ENCODE data around the gene BEX4. TPM values are rescaled to one million over a fixed set of nuclear protein-coding genes. Genes with fewer than 3 reads are reported as not detected.
A peak's percentile ranks its signal among the peaks of the same experiment; 100 is the strongest.

The BEX4 gene
- total RNA-seq, 1 experiment from 2014 or later = not detected

DNA sequence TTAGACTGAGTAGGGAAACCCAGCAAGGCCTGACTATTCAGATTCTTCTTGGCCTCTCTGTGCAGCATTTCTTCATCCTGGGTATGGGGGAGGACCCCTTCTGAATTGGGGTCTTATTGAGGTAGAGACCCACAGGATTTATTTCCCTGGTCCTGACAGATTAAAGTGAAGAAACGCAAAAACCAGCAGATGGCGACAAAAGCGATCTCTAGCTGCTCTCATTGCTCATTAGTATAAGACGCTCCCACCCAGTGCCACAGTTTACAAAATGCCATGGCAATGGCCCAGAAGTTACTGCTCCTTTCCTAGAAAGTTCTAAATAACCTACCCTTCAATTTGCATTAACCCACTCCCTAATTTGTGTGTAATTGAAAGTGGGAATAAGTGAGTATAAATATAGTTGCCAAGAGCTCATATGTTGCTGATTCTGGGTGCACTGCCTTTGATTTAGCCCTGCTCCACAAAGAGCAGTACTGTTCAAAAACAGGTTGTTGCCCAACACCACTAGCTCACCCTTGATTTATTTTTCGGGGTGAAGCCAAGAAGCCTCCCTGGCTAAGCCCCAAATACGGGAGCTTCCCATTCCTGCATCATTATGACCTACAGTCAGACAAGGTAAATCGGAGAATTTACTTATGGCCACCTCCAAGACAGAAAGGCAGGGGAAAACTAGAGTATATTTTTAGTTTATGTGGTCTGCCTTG, 3.7 kb upstream of the BEX4 start:
- intact Hi-C loops (cut with micrococcal nuclease) = loop anchor here (1.0 to 2.0 kb wide), 3 partner anchors 38 to 253 kb away; no protein-coding TSS in a partner anchor
- POLR2A ChIA-PET = interaction anchor here (1.2 kb wide), 1 partner anchor 253 kb away, joined by 3 read pairs; no protein-coding TSS in a partner anchor

DNA sequence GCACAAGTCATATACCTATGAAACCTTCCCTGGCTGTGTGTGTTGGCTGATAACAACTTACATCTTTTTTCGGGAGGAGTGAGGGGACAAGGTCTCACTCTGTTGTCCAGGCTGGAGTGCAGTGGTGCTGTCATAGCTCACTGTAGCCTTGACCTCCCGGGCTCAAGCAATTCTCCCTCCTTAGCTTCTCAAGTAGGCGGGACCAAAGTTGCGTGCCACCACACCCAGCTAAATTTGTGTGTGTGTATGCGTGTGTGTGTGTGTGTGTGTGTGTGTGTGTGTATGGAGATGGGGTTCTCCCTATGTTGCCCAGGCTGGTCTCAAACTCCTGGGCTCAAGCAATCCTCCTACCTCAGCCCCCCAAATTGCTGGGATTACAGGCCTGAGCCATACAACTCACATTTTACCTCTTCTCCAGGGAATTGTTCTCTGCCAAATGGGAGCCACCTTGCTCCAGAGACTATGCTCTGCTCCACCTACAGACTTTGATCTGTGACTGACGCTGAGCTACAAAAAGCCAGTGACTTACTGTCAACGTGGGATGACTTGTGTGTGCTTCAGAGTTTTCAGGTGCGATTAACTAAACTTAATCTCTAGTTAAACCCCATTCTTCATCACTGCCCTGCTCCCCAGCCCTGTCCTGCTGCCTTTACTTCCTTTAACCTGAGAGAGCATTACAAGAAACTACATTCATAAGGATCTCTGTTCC, 2.0 kb upstream of the BEX4 start:
- no peaks in the 10 kb centered on the region for H3K36me3 Mint-ChIP-seq (ENCODE audit: insufficient read depth, unreplicated experiment)
- peaks cover 38% of the 10 kb centered on the region for H3K27me3 Mint-ChIP-seq (ENCODE audit: insufficient read depth, unreplicated experiment)
- no peak overlapping the region for H3K27ac Mint-ChIP-seq (ENCODE audit: low read depth, unreplicated experiment)
- H3K4me1 Mint-ChIP-seq (ENCODE audit: insufficient read depth, unreplicated experiment) = no peaks in the 10 kb centered on the region
- intact Hi-C loops (cut with micrococcal nuclease) = no loop called here
- H3K4me3 Mint-ChIP-seq (ENCODE audit: unreplicated experiment) = no peak overlapping the region
- no peak for DNase-seq (ENCODE audit: unreplicated experiment)
- H3K9me3 Mint-ChIP-seq (ENCODE audit: unreplicated experiment) = no peaks in the 10 kb centered on the region
- BruUV-seq (replicated peaks) = no TSS peak
- TF ChIP-seq, protein P1, sequence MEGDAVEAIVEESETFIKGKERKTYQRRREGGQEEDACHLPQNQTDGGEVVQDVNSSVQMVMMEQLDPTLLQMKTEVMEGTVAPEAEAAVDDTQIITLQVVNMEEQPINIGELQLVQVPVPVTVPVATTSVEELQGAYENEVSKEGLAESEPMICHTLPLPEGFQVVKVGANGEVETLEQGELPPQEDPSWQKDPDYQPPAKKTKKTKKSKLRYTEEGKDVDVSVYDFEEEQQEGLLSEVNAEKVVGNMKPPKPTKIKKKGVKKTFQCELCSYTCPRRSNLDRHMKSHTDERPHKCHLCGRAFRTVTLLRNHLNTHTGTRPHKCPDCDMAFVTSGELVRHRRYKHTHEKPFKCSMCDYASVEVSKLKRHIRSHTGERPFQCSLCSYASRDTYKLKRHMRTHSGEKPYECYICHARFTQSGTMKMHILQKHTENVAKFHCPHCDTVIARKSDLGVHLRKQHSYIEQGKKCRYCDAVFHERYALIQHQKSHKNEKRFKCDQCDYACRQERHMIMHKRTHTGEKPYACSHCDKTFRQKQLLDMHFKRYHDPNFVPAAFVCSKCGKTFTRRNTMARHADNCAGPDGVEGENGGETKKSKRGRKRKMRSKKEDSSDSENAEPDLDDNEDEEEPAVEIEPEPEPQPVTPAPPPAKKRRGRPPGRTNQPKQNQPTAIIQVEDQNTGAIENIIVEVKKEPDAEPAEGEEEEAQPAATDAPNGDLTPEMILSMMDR (IDR thresholded peaks at IDR 0.05; ENCODE audit: unreplicated experiment) = no peak
- POLR2A ChIA-PET = no interaction called here
- CTCF ChIA-PET = interaction anchor here (0.6 to 2.5 kb wide), 4 partner anchors 8 to 251 kb away, joined by 3 to 13 read pairs (median 6); no protein-coding TSS in a partner anchor

More for the DNA sequence above, 3.7 kb upstream of the BEX4 start:
- peak; percentile 53 for DNase-seq (ENCODE audit: unreplicated experiment)
- BruUV-seq (replicated peaks) = no TSS peak
- no peaks in the 10 kb centered on the region for H3K4me1 Mint-ChIP-seq (ENCODE audit: insufficient read depth, unreplicated experiment)
- no peaks in the 10 kb centered on the region for H3K9me3 Mint-ChIP-seq (ENCODE audit: unreplicated experiment)
- TF ChIP-seq, protein P1 (IDR thresholded peaks at IDR 0.05; ENCODE audit: unreplicated experiment) = peak; percentile 39
- H3K36me3 Mint-ChIP-seq (ENCODE audit: insufficient read depth, unreplicated experiment) = no peaks in the 10 kb centered on the region
- peaks cover 38% of the 10 kb centered on the region for H3K27me3 Mint-ChIP-seq (ENCODE audit: insufficient read depth, unreplicated experiment)
- H3K27ac Mint-ChIP-seq (ENCODE audit: low read depth, unreplicated experiment) = no peak overlapping the region
- CTCF ChIA-PET = interaction anchor here (0.5 to 2.5 kb wide), 30 partner anchors 10 to 609 kb away, joined by 3 to 16 read pairs (median 4); no protein-coding TSS in a partner anchor
- H3K4me3 Mint-ChIP-seq (ENCODE audit: unreplicated experiment) = no peak overlapping the region

DNA sequence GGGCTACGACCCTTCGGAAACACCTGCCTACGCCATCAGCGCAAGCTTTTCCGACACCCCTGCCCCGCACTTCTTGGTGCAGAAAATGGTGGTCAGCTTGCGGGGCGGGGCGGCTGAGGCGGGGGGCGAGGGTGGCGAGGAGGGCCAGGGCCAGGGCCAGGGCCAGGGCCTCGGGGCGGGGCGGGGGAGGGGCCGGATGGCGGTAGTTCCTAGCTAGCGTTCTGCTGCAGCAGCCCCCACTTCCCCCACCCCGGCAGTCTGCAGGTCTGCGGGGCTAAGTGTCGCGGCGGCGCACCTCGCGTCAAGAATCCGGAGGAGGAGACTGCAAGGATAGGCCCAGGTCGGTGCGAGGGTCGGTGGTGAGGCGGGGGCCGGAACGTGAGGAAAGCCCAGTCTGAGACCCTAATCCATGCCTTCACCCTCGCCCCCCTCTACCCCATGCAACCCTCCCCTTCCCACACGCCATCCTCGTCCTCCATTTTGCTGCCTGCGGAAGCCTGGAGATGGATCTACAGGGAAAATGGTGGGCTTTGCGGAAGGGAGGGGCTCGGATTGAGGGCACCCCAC, 600 bp downstream of the BEX4 start:
- ChIA-PET CTCF (no interaction called here), POLR2A (interaction anchor here (0.6 kb wide), 1 partner anchor 57 kb away, joined by 3 read pairs; no protein-coding TSS in a partner anchor)
- Mint-ChIP-seq H3K27me3 (ENCODE audit: insufficient read depth, unreplicated experiment) (peaks cover 51% of the 10 kb centered on the region), H3K36me3 (ENCODE audit: insufficient read depth, unreplicated experiment) (no peaks in the 10 kb centered on the region), H3K4me1 (ENCODE audit: insufficient read depth, unreplicated experiment) (no peaks in the 10 kb centered on the region), H3K9me3 (ENCODE audit: unreplicated experiment) (no peaks in the 10 kb centered on the region), H3K27ac (ENCODE audit: low read depth, unreplicated experiment) (no peak overlapping the region), H3K4me3 (ENCODE audit: unreplicated experiment) (no peak overlapping the region)
- intact Hi-C loops (cut with micrococcal nuclease) = no loop called here
- BruUV-seq (replicated peaks) = no TSS peak
- no peak for DNase-seq (ENCODE audit: unreplicated experiment)
- TF ChIP-seq, protein P1 (IDR thresholded peaks at IDR 0.05; ENCODE audit: unreplicated experiment) = no peak
